ENCODE data around the gene C6orf58. TPM values are rescaled to one million over a fixed set of nuclear protein-coding genes. Genes with fewer than 3 reads are reported as not detected.

The C6orf58 gene
- polyA plus RNA-seq, 1 donor from 2014 or later = 0.97 TPM

GRCh38 chr6:127608554-127609270 lies 31.7 kb downstream of the C6orf58 start:
- no peaks in the 10 kb centered on the region for H3K9me2 ChIP-seq (ENCODE audit: insufficient read depth, low read length)
- TF ChIP-seq MXI1 (conservative IDR thresholded peaks at IDR 0.05; ENCODE audit: poor library complexity, severe bottlenecking) = no peak
- TF ChIP-seq SMC3 (conservative IDR thresholded peaks at IDR 0.05; ENCODE audit: poor library complexity) = no peak
- no peak for TF ChIP-seq EZH2 (IDR thresholded peaks at IDR 0.05; ENCODE audit: borderline replicate concordance, insufficient read depth, low read length, poor library complexity, severe bottlenecking)
- no peak for TF ChIP-seq CTCF (IDR thresholded peaks at IDR 0.05; ENCODE audit: poor library complexity, severe bottlenecking)
- TF ChIP-seq POLR2AphosphoS5 (IDR thresholded peaks at IDR 0.05) = no peak
- TF ChIP-seq, protein P1, sequence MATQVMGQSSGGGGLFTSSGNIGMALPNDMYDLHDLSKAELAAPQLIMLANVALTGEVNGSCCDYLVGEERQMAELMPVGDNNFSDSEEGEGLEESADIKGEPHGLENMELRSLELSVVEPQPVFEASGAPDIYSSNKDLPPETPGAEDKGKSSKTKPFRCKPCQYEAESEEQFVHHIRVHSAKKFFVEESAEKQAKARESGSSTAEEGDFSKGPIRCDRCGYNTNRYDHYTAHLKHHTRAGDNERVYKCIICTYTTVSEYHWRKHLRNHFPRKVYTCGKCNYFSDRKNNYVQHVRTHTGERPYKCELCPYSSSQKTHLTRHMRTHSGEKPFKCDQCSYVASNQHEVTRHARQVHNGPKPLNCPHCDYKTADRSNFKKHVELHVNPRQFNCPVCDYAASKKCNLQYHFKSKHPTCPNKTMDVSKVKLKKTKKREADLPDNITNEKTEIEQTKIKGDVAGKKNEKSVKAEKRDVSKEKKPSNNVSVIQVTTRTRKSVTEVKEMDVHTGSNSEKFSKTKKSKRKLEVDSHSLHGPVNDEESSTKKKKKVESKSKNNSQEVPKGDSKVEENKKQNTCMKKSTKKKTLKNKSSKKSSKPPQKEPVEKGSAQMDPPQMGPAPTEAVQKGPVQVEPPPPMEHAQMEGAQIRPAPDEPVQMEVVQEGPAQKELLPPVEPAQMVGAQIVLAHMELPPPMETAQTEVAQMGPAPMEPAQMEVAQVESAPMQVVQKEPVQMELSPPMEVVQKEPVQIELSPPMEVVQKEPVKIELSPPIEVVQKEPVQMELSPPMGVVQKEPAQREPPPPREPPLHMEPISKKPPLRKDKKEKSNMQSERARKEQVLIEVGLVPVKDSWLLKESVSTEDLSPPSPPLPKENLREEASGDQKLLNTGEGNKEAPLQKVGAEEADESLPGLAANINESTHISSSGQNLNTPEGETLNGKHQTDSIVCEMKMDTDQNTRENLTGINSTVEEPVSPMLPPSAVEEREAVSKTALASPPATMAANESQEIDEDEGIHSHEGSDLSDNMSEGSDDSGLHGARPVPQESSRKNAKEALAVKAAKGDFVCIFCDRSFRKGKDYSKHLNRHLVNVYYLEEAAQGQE (IDR thresholded peaks at IDR 0.05; ENCODE audit: borderline replicate concordance) = no peak
- TF ChIP-seq EP300 (conservative IDR thresholded peaks at IDR 0.05; ENCODE audit: poor library complexity, severe bottlenecking) = no peak
- no peak for TF ChIP-seq TAF1 (IDR thresholded peaks at IDR 0.05; ENCODE audit: low read depth)
- no peak for TF ChIP-seq RAD21 (conservative IDR thresholded peaks at IDR 0.05)
- no peaks in the 10 kb centered on the region for H3K9me3 ChIP-seq (ENCODE audit: low read length)
- no peak overlapping the region for H3K27ac ChIP-seq (ENCODE audit: low read length)
- no peaks in the 10 kb centered on the region for H3K79me2 ChIP-seq (replicated peaks; ENCODE audit: insufficient read depth, low read length)
- no peaks in the 10 kb centered on the region for H3K27me3 ChIP-seq (ENCODE audit: insufficient read depth, low read depth, low read length)
- H3K4me2 ChIP-seq (ENCODE audit: low read length) = no peak overlapping the region
- no peak overlapping the region for H2AFZ ChIP-seq (ENCODE audit: low read depth, low read length)
- no peak overlapping the region for H3K4me3 ChIP-seq (ENCODE audit: low read length)
- H3K36me3 ChIP-seq (ENCODE audit: insufficient read depth, low read length) = no peaks in the 10 kb centered on the region
- no peak overlapping the region for H3K9ac ChIP-seq (ENCODE audit: low read length)
- H3F3A ChIP-seq (ENCODE audit: insufficient read depth, low read length, poor library complexity, severe bottlenecking) = no peaks in the 10 kb centered on the region
- no peaks in the 10 kb centered on the region for H4K20me1 ChIP-seq (ENCODE audit: insufficient read depth)

- H3K9ac ChIP-seq (ENCODE audit: low read length) = no peak overlapping the region
- no peaks in the 10 kb centered on the region for H3K9me3 ChIP-seq (ENCODE audit: low read length)
- H3K36me3 ChIP-seq (ENCODE audit: insufficient read depth, low read length) = no peaks in the 10 kb centered on the region
- H3K4me2 ChIP-seq (ENCODE audit: low read length) = no peak overlapping the region
- no peak overlapping the region for H3K27ac ChIP-seq (ENCODE audit: low read length)
- TF ChIP-seq EP300 (conservative IDR thresholded peaks at IDR 0.05; ENCODE audit: poor library complexity, severe bottlenecking) = no peak
- H3K4me3 ChIP-seq (ENCODE audit: low read length) = no peak overlapping the region
- no peaks in the 10 kb centered on the region for H4K20me1 ChIP-seq (ENCODE audit: insufficient read depth)
- no peaks in the 10 kb centered on the region for H3F3A ChIP-seq (ENCODE audit: insufficient read depth, low read length, poor library complexity, severe bottlenecking)
- H2AFZ ChIP-seq (ENCODE audit: low read depth, low read length) = no peak overlapping the region
- no peaks in the 10 kb centered on the region for H3K9me2 ChIP-seq (ENCODE audit: insufficient read depth, low read length)
- H3K27me3 ChIP-seq (ENCODE audit: insufficient read depth, low read depth, low read length) = no peaks in the 10 kb centered on the region
- H3K79me2 ChIP-seq (replicated peaks; ENCODE audit: insufficient read depth, low read length) = no peaks in the 10 kb centered on the region
Measured at GRCh38 chr6:127618729-127619128, 41.8 kb downstream of the C6orf58 start.
